Lower leg skin (tissue), 4 donors: ENCODE measurements around the gene NUP37. TPM values are rescaled to one million over a fixed set of nuclear protein-coding genes. Genes with fewer than 3 reads are reported as not detected.
"Not testable (repeated sequence)": the region's sequence is repeated elsewhere in the genome, so short reads cannot be mapped to it uniquely, and the experiment has no call there.

Experiments
- DNase-seq, 2 donors: peaks; one replicate each; pipeline ENCODE4 v3.0.0-alpha.2; 2019; ENCODE audit warnings: low spot score in 2 of 2
- H3K4me3 ChIP-seq: fragments of 200-600 bp; sonication (generic); 2 replicates; pipeline ENCODE4 v1.5.1; 2017; ENCODE audit warnings: mild to moderate bottlenecking, low read depth; ENCODE audit not compliant: poor library complexity, severe bottlenecking
- POLR2A ChIP-seq, 2 donors: fragments of 450-650 bp; IDR thresholded peaks; one replicate each; pipeline ENCODE4 v1.6.1; 2016 to 2017; ENCODE audit warnings: antibody characterized with exemption in 2 of 2, mild to moderate bottlenecking in 1 of 2, moderate library complexity in 1 of 2
- WGBS, 2 donors: methylation state at CpG; one replicate each; pipeline ENCODE4 v1.1.5; 2018; 5-methylcytosine and 5-hydroxymethylcytosine counted together
- intact Hi-C: fragments of 100-400 bp; cut with DNase I; formaldehyde crosslinking; loops from one replicate; pipeline ENCODE4 v1.15.0; 2023; ENCODE audit warnings: low total_unique reads
- total RNA-seq, 4 donors: library from RNA; depleted of rRNA; stranded (reverse); fragments of >200 nt; gene quantifications; one replicate each; pipeline ENCODE4 v1.1.0, GENCODE V29; 2016
- TF ChIP-seq, protein P1 (sequence below), 3 donors: fragments of 450-650 bp; IDR thresholded peaks; one replicate each; pipeline ENCODE4 v1.5.1; 2016; ENCODE audit warnings: antibody characterized with exemption in 3 of 3, mild to moderate bottlenecking in 3 of 3, moderate library complexity in 2 of 3

Gene NUP37, protein sequence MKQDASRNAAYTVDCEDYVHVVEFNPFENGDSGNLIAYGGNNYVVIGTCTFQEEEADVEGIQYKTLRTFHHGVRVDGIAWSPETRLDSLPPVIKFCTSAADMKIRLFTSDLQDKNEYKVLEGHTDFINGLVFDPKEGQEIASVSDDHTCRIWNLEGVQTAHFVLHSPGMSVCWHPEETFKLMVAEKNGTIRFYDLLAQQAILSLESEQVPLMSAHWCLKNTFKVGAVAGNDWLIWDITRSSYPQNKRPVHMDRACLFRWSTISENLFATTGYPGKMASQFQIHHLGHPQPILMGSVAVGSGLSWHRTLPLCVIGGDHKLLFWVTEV
- total RNA-seq: 10 to 100 TPM; 12.9 to 28.9 (median 15.7) TPM

DNA sequence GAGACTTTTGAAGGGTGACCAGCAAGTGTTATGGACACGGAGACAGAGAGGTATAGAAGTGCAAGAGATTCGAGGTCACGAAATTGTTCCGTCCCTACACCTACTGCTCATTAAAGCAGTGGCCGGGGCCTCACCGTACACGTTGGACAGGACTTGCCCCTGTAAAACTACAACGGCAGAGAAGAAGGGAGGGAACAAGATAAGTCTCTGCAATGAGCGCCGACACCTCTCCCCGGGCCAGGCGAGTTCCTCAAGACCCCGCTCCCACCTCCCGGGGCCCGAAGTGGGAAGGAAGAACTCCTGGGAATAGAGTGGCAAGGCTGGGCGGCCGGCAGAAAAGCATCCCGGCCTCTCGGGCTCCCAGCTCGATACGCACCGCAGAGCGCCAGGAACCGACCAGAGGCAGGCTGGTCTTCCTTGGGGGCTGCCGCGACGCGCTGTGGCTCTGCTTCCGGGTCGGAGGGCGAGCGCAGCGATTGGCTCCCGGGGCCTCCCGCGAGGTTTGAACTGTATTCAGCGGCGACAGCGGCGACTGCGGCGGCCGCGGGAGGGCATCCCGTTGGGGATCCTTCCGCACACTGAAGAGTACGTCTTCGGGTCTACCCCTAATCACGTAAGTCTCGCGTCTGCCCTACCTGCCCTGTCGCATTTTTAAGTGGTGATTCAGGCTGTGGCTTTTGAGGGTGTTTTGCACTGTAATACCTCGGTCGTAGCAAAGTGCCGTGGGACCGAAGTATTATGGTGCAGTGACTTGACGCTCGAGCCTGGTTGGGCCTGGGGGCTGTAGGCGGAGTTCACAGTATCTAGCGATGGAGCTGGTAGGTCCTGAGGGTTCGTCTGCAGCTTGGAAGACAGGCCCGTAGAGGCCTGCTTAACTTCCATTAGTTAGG is at the start of gene NUP37, which contains the start of gene PARPBP:
Gene NUP37 (minus strand): TSS at position 441 of the 890 bp plus-strand sequence. CDS start 1,596 bp downstream, outside the sequence.
Gene PARPBP (plus strand): TSS at position 510 of the 890 bp plus-strand sequence. CDS start 3,706 bp downstream, outside the sequence.
- TF ChIP-seq, protein P1, sequence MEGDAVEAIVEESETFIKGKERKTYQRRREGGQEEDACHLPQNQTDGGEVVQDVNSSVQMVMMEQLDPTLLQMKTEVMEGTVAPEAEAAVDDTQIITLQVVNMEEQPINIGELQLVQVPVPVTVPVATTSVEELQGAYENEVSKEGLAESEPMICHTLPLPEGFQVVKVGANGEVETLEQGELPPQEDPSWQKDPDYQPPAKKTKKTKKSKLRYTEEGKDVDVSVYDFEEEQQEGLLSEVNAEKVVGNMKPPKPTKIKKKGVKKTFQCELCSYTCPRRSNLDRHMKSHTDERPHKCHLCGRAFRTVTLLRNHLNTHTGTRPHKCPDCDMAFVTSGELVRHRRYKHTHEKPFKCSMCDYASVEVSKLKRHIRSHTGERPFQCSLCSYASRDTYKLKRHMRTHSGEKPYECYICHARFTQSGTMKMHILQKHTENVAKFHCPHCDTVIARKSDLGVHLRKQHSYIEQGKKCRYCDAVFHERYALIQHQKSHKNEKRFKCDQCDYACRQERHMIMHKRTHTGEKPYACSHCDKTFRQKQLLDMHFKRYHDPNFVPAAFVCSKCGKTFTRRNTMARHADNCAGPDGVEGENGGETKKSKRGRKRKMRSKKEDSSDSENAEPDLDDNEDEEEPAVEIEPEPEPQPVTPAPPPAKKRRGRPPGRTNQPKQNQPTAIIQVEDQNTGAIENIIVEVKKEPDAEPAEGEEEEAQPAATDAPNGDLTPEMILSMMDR (IDR thresholded peaks at IDR 0.05): no peak
- TF ChIP-seq POLR2A (IDR thresholded peaks at IDR 0.05): no peak
- WGBS, 2 donors: 0% methylated on average over 40 to 53 of the region's 62 CpGs
- intact Hi-C loops: no loop called here

DNA sequence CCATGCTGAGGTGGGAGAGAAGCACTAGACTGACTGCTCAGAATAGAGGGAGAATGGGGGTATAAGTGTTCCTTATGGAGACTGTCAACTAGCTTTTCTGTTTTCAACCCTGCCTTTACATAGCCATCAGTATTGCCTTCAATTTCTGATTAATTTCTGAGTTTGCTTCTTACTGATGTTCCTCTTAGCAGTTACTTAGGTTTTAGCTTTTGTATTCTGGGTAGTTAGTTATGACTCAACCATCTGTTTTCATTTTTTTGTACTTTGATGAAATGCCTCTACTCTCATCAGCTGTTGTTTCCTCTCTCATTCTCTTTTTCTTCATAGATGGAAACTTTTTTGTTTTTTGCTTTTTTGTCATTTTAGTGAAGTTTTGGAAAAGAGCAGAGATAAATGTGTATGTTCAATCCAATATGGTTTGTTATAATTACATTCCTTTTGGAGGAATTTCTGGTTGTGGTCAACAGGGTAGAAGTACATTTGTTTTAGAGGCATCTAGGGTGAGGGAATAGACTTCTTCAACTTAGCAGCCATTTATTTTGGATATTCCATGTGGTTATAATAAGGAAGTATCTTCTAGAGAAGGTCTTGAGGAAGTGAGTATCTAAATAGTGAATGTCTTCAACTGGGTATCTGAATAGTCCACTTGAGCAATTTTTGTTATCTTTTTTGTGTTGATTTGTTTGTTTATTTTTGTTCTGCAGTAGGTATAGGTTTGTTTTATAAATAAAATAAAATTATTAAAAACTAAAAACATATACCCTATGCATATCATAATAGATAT is 48.1 kb upstream of the NUP37 start:
- DNase-seq: no peak
- intact Hi-C loops: no loop called here
- no peak overlapping the region for H3K4me3 ChIP-seq
- no peak for TF ChIP-seq POLR2A (IDR thresholded peaks at IDR 0.05)
- TF ChIP-seq, protein P1 (IDR thresholded peaks at IDR 0.05): no peak

More for the DNA sequence above, at the start of gene NUP37, which contains the start of gene PARPBP:
- H3K4me3 ChIP-seq: peak within 1 kb of the TSS; percentile 65
- peak; percentile 82 to 97 for DNase-seq

DNA sequence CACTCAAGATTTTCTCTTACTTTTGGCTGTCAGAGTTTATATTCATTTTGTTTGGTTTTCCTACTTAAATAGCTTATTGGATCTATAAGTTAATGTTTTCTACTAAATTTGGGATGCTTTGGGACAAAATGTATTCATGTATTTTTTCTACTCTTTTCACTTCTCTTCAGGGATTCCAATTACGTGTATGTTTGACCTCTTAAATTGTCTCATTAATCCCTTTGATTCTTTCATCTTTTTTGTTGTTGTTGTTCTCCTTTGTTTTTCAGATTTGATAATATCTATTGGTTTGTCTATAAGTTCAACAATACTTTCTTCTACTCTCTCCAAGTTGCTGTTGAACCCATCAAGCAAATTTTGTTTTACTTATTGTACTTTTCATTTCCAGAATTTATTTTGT is 43.5 kb upstream of the NUP37 start:
- 94 to 100% methylated on average over 1 of the region's 1 CpG for WGBS, 2 donors
- no peak for DNase-seq
- no peak for TF ChIP-seq POLR2A (IDR thresholded peaks at IDR 0.05)
- TF ChIP-seq, protein P1 (IDR thresholded peaks at IDR 0.05): no peak
- H3K4me3 ChIP-seq: no peak overlapping the region
- intact Hi-C loops: no loop called here

DNA sequence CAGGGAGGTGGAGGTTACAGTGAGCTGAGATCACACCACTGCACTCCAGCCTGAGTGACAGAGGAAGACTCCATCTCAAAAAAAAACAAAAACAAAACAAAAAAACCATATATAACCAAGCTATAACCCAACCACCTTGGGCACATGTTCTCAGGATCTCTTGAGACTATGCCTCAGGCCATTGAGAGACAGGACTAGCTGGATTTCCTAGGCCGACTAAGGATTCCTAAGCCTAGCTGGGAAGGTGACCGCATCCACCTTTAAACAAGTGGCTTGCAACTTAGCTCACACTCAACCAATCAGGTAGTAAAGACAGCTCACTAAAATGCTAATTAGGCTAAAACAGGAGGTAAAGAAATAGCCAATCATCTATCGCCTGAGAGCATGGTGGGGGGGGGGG is 35.3 kb upstream of the NUP37 start:
- intact Hi-C loops, H3K4me3 ChIP-seq, DNase-seq: not testable (repeated sequence)
- 92 to 95% methylated on average over 3 of the region's 3 CpGs for WGBS, 2 donors

DNA sequence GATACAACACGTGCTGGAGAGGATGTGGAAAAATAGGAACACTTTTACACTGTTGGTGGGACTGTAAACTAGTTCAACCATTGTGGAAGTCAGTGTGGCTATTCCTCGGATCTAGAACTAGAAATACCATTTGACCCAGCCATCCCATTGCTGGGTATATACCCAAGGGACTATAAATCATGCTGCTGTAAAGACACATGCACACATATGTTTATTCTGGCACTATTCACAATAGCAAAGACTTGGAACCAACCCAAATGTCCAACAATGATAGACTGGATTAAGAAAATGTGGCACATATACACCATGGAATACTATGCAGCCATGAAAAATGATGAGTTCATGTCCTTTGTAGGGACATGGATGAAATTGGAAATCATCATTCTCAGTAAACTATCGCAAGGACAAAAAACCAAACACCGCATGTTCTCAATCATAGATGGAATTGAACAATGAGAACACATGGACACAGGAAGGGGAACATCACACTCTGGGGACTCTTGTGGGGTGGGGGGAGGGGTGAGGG is 27.2 kb upstream of the NUP37 start:
- DNase-seq, H3K4me3 ChIP-seq, intact Hi-C loops: not testable (repeated sequence)
- WGBS, 2 donors: 93 to 97% methylated on average over 4 of the region's 4 CpGs

DNA sequence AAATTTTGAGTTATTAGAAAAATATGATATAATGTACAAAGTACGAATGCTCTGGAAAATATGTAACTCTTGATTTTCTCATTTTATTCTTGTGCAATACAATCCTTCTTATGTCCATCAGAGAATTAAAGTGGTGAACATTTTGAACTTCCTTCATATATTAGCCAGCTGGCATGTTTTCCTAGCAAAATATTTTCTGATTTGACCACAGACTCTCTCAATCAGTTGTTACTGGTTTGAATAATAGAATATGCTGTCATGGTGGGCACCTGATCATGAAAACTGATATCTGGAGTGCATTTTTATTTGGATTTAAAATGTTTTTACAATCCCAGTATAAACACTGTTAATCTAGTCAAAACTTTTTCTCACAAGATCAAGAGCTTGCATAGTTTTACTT is 24.3 kb upstream of the NUP37 start:
- TF ChIP-seq, protein P1 (IDR thresholded peaks at IDR 0.05): no peak
- TF ChIP-seq POLR2A (IDR thresholded peaks at IDR 0.05): no peak
- no peak for DNase-seq
- 69 to 77% methylated on average over 1 of the region's 1 CpG for WGBS, 2 donors
- intact Hi-C loops: no loop called here
- no peak overlapping the region for H3K4me3 ChIP-seq

DNA sequence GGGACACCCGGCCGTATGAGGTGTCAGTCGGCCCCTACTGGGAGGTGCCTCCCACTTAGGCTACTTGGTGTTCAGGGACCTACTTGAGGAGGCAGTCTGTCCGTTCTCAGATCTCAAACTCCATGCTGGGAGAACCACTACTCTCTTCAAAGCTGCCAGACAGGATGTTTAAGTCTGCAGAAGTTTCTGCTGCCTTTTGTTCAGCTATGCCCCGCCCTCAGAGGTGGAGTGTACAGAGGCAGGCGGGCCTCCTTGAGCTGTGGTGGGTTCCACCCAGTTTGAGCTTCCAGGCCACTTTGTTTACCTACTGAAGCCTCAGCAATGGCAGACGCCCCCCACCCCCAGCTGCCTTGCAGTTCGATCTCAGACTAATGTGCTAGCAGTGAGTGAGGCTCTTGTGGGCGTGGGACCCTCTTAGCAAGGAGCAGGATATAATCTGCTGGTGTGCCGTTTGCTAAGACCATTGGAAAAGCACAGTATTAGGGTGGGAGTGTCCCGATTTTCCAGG is 23.0 kb upstream of the NUP37 start:
- DNase-seq, H3K4me3 ChIP-seq, intact Hi-C loops: not testable (repeated sequence)
- 91 to 98% methylated on average over 10 of the region's 11 CpGs for WGBS, 2 donors

DNA sequence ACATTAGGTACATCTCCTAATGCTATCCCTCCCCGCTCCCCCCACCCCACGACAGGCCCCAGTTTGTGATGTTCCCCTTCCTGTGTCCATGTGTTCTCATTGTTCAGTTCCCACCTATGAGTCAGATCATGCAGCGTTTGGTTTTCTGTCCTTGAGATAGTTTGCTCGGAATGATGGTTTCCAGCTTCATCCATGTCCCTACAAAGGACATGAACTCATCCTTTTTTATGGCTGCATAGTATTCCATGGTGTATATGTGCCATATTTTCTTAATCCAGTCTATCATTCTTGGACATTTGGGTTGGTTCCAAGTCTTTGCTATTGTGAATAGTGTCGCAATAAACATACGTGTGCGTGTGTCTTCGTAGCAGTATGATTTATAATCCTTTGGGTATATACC is 17.7 kb upstream of the NUP37 start:
- 97 to 98% methylated on average over 8 of the region's 8 CpGs for WGBS, 2 donors
- DNase-seq, intact Hi-C loops, H3K4me3 ChIP-seq: not testable (repeated sequence)

DNA sequence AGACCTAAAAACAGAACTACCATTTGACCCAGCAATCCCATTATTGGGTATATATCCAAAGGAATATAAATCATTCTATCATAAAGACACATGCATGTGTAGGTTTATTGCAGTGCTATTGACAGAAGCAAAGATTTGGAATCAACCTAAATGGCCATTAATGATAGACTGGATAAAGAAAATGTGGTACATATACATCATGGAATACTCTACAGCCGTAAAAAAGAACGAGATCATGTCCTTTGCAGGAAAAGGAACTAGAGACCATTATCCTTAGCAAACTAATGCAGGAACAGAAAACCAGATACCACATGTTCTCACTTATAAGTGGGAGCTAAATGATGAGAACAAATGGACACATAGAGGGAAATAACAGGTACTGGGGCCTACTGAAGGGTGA is 11.5 kb upstream of the NUP37 start:
- intact Hi-C loops, DNase-seq: not testable (repeated sequence)
- WGBS, 2 donors: 97 to 98% methylated on average over 2 of the region's 2 CpGs

More for the DNA sequence above, 11.5 kb upstream of the NUP37 start:
- H3K4me3 ChIP-seq: not testable (repeated sequence)
